CD1c-positive myeloid dendritic cell (primary cell): ENCODE data around the gene RAB15.

Experiments
- DNase-seq: peaks from one replicate; pipeline ENCODE4 v3.0.0-alpha.2; 2016; ENCODE audit errors: extremely low spot score

Gene RAB15

DNA sequence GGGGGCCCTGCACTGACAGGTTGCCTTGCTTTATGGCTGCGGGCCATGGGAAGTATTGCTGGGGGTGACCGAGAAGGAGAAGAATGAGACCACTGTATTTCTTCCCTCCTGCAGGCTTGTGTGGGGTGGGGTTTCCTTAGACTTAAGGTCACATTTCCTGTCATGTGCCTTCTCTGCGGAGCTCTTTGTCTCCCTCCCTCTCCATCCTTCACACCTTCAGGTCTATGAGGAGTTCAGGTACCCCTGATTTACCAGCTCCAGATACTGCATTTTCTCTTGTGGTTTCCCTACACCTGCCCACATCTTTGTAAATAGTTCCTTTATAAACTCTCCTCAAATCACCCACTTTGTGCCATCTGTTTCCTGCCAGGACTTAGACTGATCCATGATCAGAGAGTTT lies 18.2 kb upstream of the RAB15 start:
- no peak for DNase-seq

DNA sequence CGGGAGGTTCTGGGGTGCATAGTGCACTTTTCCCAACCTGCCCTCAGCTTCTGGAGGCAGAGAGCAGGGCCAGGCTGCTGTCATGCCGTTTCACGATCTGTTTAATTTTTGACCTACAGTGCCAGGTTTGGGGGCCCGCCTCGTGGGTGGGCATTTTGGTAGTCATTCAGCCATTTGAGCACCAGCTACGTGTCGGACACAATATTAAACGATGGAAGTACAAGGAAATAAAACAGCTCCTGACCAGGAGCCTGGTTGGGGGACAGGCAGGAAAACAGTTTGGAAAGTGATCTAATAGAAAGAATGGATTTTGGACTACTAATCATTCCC lies 15.3 kb upstream of the RAB15 start:
- DNase-seq: no peak

DNA sequence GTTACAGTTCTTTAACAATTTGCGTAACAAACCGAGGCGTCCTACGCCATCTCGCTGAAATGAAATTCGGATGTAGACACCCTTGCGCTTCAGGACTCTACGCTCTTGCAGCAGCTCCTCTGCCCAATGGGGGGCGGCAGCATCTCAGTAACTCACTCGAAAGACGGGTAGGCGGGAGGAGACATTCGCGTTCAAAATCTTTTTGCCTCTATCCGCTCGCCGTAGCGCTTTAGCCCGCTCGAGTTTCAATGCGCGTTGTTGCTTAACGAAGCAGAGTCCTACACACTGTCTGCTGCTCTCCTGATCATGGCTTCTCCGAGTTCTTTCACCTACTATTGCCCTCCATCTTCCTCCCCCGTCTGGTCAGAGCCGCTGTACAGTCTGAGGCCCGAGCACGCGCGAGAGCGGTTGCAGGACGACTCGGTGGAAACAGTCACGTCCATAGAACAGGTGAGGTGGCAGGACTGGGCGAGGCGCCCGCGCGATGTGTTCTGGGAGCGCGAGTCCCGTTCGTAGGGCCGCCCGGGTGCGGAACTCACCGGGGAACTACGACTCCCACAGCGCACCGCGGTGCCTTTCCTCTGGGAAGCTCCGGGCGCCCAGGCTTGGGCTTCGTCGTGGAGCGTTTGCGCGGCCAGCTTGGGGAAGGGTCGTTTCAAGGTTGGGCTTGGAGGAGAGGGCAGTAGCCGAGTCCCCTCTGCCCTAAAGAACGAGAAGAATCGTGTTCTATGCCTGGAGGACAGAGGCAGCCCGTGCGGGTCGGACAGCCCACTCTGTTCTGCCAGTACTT lies 14.7 kb upstream of the RAB15 start, which contains the start of gene FNTB:
FNTB (plus strand) TSS at position 248 of the 790 bp plus-strand sequence; CDS start at position 307, 59 bp downstream.
- DNase-seq: peak; percentile 97

DNA sequence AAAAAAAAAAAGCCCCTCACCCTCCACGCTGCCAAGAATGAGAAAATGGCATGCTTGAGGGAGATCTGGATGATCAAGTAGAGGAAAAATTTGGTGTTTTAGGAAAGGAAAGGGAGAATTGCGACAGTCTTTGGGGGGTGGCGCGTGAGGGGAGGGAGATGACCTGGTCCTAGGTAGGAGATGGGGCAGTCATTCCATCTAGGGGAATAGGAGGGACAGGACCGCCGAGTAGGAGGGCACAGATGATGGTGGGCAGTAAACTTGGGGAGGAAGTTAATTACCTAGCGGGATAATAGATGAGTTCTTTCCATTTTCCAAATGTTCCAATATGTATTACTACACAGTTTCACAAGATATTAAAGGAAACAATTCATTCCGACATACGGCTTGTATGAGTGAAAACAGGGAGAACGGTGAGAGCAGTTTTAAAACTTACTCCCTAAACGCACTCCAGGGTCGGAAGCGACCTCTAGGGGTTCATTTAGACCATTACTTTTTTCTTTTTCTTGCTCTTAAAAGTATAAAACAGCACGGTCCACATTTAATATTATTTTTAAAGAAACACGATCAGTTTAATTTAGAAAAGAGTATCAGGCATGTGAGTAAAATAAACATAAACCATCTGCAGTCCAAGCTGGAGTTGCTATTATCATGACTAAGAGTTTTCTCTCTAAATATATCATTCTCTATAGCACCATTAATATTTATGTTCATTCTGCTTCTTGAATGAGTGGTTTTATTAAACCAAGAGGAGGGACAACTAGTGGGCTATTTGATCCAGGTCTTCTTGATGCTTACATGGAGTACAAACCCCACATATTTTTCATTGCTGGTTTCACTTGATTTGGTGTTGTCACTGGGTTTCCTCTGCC lies 11.5 kb upstream of the RAB15 start:
- peak; percentile 45 for DNase-seq

DNA sequence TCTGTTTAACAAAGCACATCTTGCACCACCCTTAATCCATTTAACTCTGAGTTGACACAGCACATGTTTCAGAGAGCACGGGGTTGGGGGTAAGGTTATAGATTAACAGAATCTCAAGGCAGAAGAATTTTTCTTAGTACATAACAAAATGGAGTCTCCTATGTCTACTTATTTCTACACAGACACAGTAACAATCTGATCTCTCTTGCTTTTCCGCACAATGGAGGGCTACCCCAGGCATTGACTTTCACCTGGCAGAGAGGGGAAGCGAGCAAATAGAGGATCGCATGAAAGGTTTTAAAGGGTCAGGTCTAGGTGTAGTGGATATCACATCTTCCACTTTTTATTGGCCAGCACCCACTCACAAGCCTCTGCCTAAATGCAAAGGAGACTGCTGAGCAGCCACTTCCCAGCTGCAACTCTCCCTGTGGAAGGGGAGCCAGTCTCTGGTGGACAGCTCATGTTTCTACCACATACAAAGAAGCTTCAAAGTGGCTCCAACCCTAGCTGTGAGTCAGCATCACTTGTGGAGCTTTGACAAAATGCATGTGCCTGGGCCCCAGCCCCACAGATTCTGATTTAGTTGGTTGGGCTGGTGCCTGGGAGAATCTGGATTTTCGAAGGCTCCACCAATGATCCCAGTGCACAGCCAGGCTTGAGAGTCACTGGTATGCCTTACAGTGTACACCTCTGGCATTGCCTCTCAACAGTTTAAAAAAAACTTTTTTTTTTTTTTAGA lies 7.4 kb upstream of the RAB15 start:
- no peak for DNase-seq

DNA sequence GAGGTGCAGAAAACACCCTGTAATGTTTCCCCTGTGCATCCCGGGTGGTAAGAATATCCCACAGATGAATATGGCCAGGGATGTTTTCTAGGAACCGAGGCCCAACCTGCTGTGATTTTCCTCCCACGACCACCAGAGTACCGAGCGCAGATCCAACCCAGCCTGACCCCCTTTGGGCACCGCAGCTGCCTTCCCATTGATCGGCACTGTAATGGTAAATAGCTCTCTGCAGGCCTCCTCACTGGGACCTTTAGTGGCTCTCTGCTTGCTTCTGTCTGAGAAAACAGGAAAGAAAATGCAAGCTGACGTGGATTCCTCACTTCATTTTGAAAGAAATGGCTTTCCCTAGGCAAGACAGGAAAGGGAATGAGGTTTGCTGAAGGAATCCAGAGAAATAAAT lies 2.4 kb upstream of the RAB15 start:
- DNase-seq: no peak

DNA sequence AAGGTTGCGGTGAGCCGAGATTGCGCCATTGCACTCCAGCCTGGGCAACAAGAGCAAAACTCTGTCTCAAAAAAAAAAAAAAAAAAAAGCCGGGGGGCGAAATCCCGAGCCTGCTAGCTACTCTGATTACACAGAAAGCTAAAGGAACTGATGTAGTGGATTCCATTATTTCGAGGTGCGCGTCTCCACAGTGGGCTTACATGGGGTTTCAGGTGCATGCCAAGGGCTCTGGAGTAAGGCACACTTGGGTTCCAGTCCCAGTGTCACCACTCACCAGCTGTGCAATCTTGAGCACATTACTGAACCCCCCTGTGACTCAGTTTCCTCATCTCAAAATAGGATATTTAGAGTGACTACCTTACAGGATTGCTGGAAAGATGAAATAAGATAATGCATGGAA lies 1.7 kb upstream of the RAB15 start:
- no peak for DNase-seq

DNA sequence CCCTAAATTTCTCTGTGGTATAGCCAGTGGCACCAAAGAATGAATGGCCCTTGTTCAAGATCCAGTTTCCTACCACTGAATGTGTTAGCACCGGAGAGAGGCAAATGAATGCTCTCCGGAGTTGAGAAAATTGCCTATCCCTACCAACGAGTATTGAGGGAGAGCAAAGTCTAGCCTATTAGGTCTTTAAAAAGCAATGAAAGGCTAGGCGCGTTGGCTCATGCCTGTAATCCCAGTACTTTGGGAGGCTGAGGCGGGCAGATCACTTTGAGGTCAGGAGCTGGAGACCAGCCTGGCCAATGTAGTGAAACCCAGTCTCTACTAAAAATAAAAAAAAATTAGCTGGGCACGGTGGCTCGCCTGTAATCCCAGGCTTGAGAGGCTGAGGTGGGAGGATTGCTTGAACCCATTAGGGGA lies 898 bp upstream of the RAB15 start:
- DNase-seq: no peak

DNA sequence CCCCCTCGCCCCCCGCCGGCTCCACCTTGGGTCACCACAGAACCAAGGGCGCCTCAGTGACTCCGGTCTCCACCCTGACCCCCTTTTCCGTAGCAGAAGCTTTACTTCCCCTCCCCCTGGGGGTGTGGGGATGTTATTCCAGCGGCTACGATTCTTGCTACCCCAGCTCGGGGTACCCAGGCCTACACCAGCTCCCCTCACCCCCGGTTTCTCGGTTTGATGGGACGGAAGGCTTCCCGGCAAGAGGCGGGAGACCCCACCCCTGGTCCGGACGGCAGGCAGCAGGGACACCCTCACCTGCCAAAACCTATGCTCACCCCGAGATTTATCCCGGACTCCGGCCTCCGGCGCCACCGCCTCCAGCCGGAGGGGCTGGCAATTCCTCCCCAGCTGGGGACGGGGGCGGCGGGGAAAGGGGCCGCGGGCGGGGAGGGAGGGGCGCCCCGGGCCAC lies 619 bp downstream of the RAB15 start:
- DNase-seq: no peak

DNA sequence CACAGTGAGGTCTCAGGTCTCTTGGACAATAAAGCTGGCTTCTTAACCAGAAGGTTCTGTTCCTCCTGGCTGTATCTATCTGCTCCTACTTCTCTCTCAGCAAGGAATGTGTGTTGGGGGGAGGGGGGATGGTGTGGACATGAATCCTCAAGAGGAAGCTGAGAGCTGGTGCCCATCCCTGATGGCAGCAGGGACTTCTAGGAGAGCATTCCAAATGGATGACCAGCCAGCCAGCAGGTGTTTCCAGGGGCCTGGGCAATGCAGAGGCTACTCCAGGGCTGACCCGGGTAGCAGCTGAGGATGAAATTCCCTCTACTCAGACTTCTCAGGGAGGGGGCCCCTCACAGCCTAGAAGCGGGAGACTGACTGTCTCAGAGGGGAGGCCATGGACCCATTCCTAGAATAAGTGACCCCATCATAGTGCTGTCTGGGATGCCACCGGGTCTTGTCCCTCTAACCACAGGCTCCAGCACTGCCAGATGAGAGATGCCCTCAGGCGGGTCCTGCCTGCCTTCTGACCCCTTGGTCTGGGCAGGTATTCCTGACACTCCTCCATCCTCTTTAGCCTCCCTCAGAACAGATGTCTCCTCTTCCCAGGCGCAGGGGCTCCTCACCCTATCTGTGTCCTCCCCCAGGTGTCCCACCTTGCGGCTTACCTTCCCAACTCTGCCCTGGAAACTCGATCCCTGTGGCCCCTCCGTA lies 1.2 kb downstream of the RAB15 start:
- no peak for DNase-seq

DNA sequence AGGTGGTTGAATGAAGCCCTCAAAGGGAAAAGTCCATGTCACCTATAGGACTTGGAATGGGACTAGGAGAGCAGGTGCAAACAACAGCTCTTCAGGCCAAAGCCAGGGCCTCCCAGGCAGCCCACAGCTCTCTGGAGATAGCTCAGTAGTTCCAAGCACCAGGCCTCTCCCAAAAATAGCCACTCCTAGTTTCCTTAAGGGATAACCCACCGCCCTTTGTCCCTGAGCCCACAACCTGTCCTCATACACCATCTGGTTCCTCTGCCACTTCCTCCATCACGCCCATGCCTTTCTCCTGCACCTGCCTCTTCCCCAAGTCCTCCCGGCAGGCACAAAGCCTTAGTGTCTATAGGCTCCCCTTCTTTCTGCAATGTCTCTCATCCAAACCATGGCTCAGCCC lies 2.1 kb downstream of the RAB15 start:
- no peak for DNase-seq

DNA sequence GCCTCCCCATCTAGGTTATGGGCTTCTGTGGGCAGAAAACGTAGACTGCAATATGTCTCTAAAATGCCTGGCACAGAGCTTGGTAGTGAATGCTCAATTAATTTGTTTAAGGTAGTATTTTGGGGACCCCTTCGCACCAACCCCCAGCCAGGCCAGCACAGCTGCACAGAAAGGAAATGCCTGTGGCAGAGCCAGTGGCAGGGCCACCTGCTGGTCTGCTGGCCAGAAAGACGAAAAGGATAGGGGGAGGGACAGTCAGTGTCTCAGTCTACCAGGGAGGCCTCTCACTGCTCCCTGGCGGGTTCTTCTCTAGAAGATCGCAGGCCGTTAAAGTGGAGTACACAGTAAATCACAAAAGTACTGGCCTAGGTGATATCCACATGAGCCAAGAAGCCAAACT lies 3.5 kb downstream of the RAB15 start:
- no peak for DNase-seq

DNA sequence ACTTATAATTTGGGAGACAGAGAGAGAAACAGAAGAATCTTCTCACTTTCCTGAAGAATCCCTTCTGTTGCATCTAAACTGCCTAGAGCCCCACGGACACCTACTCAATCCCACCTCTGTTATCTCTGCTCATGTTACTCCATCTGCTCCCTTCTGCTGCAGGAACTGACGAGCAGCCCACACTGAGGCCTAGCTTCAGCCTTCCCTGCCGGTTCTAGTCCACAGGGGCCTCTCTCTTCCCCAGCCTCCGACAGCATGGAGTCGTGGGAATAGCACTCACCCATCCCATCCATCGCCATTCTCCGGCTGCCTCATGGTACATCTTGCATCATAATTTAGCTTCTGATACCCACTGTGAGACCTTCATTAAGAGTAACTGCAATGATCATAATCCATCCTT lies 4.0 kb downstream of the RAB15 start:
- no peak for DNase-seq

DNA sequence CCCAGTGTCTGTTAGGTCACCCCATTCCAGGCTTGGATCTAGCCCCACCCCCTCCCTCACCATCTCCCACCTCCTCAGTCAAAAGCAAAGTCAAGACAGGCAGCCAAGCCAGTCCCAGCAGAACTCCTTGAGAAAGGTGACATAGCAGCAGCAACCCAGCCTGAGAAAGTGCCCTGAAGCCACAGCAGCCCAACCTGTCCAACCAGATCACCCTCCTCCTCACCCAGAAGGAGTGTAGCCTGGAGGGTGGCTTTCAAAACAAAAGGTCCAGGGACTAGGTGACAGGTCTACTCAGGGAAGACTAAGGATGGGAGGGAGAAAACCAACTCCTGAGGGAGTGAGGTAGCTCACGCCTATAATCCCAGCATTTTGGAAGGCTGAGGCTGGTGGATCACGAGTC lies 5.2 kb downstream of the RAB15 start:
- no peak for DNase-seq

DNA sequence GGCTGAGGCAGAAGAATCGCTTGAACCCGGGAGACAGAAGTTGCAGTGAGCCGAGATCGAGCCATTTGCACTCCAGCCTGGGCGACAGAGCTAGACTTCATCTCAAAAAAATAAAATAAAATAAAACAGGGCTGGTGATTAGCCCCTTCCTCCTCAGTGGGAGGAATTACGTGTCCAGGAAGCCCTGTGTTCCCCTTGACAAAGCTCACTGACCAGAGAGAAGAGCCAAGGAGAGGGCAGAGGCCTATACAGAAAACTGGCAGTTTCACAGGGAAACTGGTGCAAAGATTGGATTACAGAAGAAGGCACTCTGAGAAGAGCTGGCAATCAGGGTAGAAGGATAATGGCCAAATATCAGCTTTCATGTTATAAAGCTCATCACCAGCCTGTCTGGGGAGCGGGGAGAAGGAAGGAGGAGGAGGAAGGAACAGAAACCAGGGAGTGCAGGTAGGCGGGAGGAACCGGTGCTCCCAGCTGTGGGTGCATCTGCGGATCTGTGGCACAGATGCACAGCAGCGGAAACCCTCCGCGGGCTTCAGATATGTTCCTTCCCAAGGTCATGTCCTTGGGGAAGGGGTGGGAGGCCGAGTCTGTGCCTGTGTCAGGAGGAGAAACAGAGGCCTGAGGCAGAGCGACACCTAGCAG lies 6.7 kb downstream of the RAB15 start:
- peak; percentile 27 for DNase-seq

DNA sequence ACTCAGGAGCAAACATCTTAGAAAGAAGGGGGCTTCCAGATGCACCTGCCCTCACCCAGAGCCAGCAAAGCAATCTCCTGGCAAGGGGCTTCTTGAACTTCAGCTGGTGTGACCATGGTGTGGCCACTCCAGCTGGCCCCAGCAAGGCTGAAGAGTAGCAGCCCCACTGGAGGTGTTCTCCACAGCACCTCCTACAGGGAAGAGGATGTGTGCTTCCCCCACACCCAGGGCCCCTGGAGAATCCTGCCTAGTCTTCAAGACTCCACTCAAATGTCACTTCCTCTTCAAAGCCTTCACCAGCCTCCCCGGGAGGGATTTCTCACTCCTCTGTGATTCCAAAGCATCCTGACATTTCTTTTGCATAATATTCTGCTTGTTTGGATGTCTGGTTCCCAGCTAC lies 8.5 kb downstream of the RAB15 start:
- no peak for DNase-seq

DNA sequence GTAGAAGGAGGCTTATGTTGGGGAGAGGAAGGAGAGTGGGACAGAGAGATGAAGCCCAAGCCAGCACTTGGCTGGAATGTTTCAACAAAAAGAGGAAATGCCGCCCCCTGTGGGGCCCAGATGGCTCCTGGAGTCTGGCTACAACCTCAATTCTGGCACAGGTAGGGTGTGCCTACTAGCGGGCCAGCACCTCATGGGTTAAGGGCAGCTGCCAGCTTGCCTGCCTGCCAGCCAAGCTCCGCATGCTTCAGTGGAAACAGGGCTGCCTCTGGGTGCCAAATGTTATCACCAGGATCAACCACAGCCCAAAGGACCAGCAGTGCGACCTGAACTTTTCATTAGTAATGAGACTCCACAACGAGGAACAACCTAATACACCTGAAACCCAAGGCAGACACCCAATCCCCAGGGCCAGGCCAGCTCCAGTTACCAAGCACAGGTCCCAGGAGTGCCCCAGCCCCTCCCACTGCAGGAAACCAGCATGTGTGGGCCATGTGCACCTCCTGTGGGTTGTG lies 11.3 kb downstream of the RAB15 start:
- DNase-seq: no peak

DNA sequence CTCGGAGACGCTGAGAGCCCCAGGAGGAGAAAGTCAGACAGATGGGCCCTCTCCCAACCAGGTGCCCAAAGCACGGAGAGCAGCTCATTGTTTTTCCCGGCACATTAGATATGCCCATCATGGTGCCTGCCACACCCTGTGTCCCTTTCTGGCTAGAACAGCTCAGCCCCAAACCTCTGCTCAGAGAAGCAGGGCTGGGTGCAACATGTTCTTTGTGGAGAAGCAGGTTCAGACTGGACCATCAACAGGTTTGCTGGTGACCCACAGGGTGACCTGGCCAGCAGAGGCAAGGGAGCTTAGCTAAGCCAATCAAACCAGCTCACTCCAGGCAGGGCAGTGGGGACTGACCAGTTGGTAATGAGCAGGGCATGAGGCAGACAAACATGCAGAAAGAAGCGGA lies 13.4 kb downstream of the RAB15 start:
- no peak for DNase-seq

DNA sequence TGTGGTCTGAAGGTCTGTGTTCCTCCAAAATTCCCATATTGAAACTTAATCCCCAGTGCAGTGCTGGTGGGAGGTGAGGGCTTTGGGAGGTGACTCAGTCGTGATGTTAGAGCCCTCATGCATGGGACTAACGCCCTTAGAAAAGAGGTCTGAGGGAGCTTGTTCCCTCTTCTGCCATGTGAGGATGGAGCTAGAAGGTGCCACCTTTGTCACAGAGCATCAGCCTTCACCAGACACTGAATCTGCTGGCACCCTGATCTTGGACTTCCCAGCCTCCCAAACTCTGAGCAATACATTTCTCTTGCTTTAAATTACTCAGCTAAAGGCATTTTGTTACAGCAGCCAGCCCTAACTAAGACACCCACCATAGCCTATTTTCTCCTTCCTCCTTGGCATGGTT lies 13.9 kb downstream of the RAB15 start:
- no peak for DNase-seq

DNA sequence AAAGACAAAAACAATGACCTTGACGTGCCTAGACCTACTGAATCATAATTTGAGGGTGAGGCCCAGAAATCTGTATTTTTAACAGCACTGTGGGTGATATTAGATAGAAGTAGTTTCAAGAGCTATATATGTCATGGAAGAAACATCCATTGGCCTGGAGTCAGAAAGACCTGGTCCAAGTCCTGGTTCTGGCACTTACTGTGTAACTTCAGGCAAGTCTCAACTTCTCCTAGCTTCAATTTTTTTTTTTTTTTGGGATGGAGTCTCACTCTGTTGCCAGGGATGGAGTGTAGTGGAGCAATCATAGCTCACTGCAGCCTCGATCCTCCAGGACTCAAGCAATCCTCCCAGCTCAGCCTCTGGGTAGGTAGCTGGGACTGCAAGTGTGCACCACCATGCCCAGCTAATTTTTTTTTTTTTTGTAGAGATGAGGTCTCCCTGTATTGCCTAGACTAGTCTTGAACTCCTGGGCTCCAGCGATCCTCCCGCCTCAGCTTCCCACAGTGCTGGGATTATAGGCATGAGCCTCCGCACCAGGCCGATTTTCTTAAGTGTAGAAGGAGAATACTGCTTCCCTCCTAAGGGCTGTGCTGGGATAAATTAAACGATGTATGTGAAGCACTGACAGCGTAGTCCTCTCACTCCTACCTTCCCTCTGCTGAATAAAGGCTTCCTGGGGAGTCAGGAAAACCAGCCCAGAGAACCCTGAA lies 15.3 kb downstream of the RAB15 start:
- DNase-seq: no peak
